ENCODE measurements around the gene THRAP3.

THRAP3 gene

GRCh38 chr1:36223996-36224536 lies at the start of gene THRAP3:
TSS of gene THRAP3 (plus strand) at chr1:36224443. CDS start at chr1:36282564, 58,121 bp downstream.
- H3K9me3 ChIP-seq (ENCODE audit: control insufficient read depth, low read length), result no peaks in the 10 kb centered on the region
- peak within 1 kb of the TSS; percentile 99 for H3K9ac ChIP-seq (ENCODE audit: low read length)
- H3K27me3 ChIP-seq (ENCODE audit: control insufficient read depth, insufficient read depth, low read length), result no peaks in the 10 kb centered on the region
- H3K4me1 ChIP-seq (ENCODE audit: control insufficient read depth, insufficient read depth, low read length), result peaks cover 11% of the 10 kb centered on the region
- H3K4me3 ChIP-seq (ENCODE audit: low read length), result peak within 1 kb of the TSS; percentile 92
- no peaks in the 10 kb centered on the region for H3K36me3 ChIP-seq (ENCODE audit: control insufficient read depth, insufficient read depth, low read length)

GRCh38 chr1:36174713-36175112 lies 49.5 kb upstream of the THRAP3 start:
- Histone ChIP-seq H3K9ac (ENCODE audit: low read length) (no peak overlapping the region), H3K4me3 (ENCODE audit: low read length) (no peak overlapping the region), H3K36me3 (ENCODE audit: control insufficient read depth, insufficient read depth, low read length) (peaks cover 34% of the 10 kb centered on the region), H3K27me3 (ENCODE audit: control insufficient read depth, insufficient read depth, low read length) (no peaks in the 10 kb centered on the region), H3K9me3 (ENCODE audit: control insufficient read depth, low read length) (no peaks in the 10 kb centered on the region), H3K4me1 (ENCODE audit: control insufficient read depth, insufficient read depth, low read length) (peaks cover 18% of the 10 kb centered on the region)

- H3K9ac ChIP-seq (ENCODE audit: low read length), result no peak overlapping the region
- H3K27me3 ChIP-seq (ENCODE audit: control insufficient read depth, insufficient read depth, low read length), result no peaks in the 10 kb centered on the region
- H3K4me3 ChIP-seq (ENCODE audit: low read length), result no peak overlapping the region
- H3K9me3 ChIP-seq (ENCODE audit: control insufficient read depth, low read length), result no peaks in the 10 kb centered on the region
- peaks cover 39% of the 10 kb centered on the region for H3K36me3 ChIP-seq (ENCODE audit: control insufficient read depth, insufficient read depth, low read length)
- H3K4me1 ChIP-seq (ENCODE audit: control insufficient read depth, insufficient read depth, low read length), result peaks cover 18% of the 10 kb centered on the region
Observed at GRCh38 chr1:36175137-36176095, 48.8 kb upstream of the THRAP3 start.

GRCh38 chr1:36176106-36176949 lies 47.9 kb upstream of the THRAP3 start:
- no peaks in the 10 kb centered on the region for H3K27me3 ChIP-seq (ENCODE audit: control insufficient read depth, insufficient read depth, low read length)
- no peak overlapping the region for H3K9ac ChIP-seq (ENCODE audit: low read length)
- H3K4me3 ChIP-seq (ENCODE audit: low read length), result no peak overlapping the region
- H3K9me3 ChIP-seq (ENCODE audit: control insufficient read depth, low read length), result no peaks in the 10 kb centered on the region
- H3K36me3 ChIP-seq (ENCODE audit: control insufficient read depth, insufficient read depth, low read length), result peaks cover 39% of the 10 kb centered on the region
- H3K4me1 ChIP-seq (ENCODE audit: control insufficient read depth, insufficient read depth, low read length), result peaks cover 18% of the 10 kb centered on the region

- no peak overlapping the region for H3K4me3 ChIP-seq (ENCODE audit: low read length)
- no peak overlapping the region for H3K9ac ChIP-seq (ENCODE audit: low read length)
- peaks cover 30% of the 10 kb centered on the region for H3K36me3 ChIP-seq (ENCODE audit: control insufficient read depth, insufficient read depth, low read length)
Observed at GRCh38 chr1:36177589-36178431, 46.4 kb upstream of the THRAP3 start.

GRCh38 chr1:36178471-36179219 lies 45.6 kb upstream of the THRAP3 start:
- Histone ChIP-seq H3K4me3 (ENCODE audit: low read length) (no peak overlapping the region), H3K9me3 (ENCODE audit: control insufficient read depth, low read length) (no peaks in the 10 kb centered on the region), H3K27me3 (ENCODE audit: control insufficient read depth, insufficient read depth, low read length) (no peaks in the 10 kb centered on the region), H3K9ac (ENCODE audit: low read length) (no peak overlapping the region), H3K36me3 (ENCODE audit: control insufficient read depth, insufficient read depth, low read length) (peaks cover 22% of the 10 kb centered on the region), H3K4me1 (ENCODE audit: control insufficient read depth, insufficient read depth, low read length) (peaks cover 18% of the 10 kb centered on the region)

More at GRCh38 chr1:36177589-36178431, 46.4 kb upstream of the THRAP3 start:
- Histone ChIP-seq H3K9me3 (ENCODE audit: control insufficient read depth, low read length) (no peaks in the 10 kb centered on the region), H3K4me1 (ENCODE audit: control insufficient read depth, insufficient read depth, low read length) (peaks cover 18% of the 10 kb centered on the region), H3K27me3 (ENCODE audit: control insufficient read depth, insufficient read depth, low read length) (no peaks in the 10 kb centered on the region)

GRCh38 chr1:36179220-36179600 lies 45.0 kb upstream of the THRAP3 start:
- Histone ChIP-seq H3K4me1 (ENCODE audit: control insufficient read depth, insufficient read depth, low read length) (peaks cover 18% of the 10 kb centered on the region), H3K9ac (ENCODE audit: low read length) (no peak overlapping the region), H3K27me3 (ENCODE audit: control insufficient read depth, insufficient read depth, low read length) (no peaks in the 10 kb centered on the region), H3K9me3 (ENCODE audit: control insufficient read depth, low read length) (no peaks in the 10 kb centered on the region), H3K36me3 (ENCODE audit: control insufficient read depth, insufficient read depth, low read length) (peaks cover 19% of the 10 kb centered on the region), H3K4me3 (ENCODE audit: low read length) (no peak overlapping the region)

GRCh38 chr1:36182734-36183133 lies 41.5 kb upstream of the THRAP3 start:
- Histone ChIP-seq H3K9ac (ENCODE audit: low read length) (no peak overlapping the region), H3K9me3 (ENCODE audit: control insufficient read depth, low read length) (no peaks in the 10 kb centered on the region), H3K4me3 (ENCODE audit: low read length) (no peak overlapping the region), H3K36me3 (ENCODE audit: control insufficient read depth, insufficient read depth, low read length) (peaks cover 9% of the 10 kb centered on the region), H3K4me1 (ENCODE audit: control insufficient read depth, insufficient read depth, low read length) (peaks cover 10% of the 10 kb centered on the region), H3K27me3 (ENCODE audit: control insufficient read depth, insufficient read depth, low read length) (no peaks in the 10 kb centered on the region)

GRCh38 chr1:36183309-36183856 lies 40.9 kb upstream of the THRAP3 start:
- Histone ChIP-seq H3K9ac (ENCODE audit: low read length) (no peak overlapping the region), H3K36me3 (ENCODE audit: control insufficient read depth, insufficient read depth, low read length) (peaks cover 9% of the 10 kb centered on the region), H3K4me1 (ENCODE audit: control insufficient read depth, insufficient read depth, low read length) (peaks cover 10% of the 10 kb centered on the region)

GRCh38 chr1:36187800-36188593 lies 36.2 kb upstream of the THRAP3 start:
- H3K4me1 ChIP-seq (ENCODE audit: control insufficient read depth, insufficient read depth, low read length), result peaks cover 6% of the 10 kb centered on the region
- no peak overlapping the region for H3K4me3 ChIP-seq (ENCODE audit: low read length)
- no peaks in the 10 kb centered on the region for H3K36me3 ChIP-seq (ENCODE audit: control insufficient read depth, insufficient read depth, low read length)
- H3K27me3 ChIP-seq (ENCODE audit: control insufficient read depth, insufficient read depth, low read length), result no peaks in the 10 kb centered on the region
- H3K9me3 ChIP-seq (ENCODE audit: control insufficient read depth, low read length), result no peaks in the 10 kb centered on the region
- H3K9ac ChIP-seq (ENCODE audit: low read length), result peak overlapping the region; percentile 28

More at GRCh38 chr1:36183309-36183856, 40.9 kb upstream of the THRAP3 start:
- Histone ChIP-seq H3K27me3 (ENCODE audit: control insufficient read depth, insufficient read depth, low read length) (no peaks in the 10 kb centered on the region), H3K9me3 (ENCODE audit: control insufficient read depth, low read length) (no peaks in the 10 kb centered on the region), H3K4me3 (ENCODE audit: low read length) (no peak overlapping the region)

All from mucosa of stomach (tissue), 1 donor.